ENCODE measurements around the gene URI1. TPM values are rescaled to one million over a fixed set of nuclear protein-coding genes. Genes with fewer than 3 reads are reported as not detected.

The URI1 gene
- total RNA-seq, 2 experiments from 2014 or later: 45.1 to 79.2 TPM

DNA sequence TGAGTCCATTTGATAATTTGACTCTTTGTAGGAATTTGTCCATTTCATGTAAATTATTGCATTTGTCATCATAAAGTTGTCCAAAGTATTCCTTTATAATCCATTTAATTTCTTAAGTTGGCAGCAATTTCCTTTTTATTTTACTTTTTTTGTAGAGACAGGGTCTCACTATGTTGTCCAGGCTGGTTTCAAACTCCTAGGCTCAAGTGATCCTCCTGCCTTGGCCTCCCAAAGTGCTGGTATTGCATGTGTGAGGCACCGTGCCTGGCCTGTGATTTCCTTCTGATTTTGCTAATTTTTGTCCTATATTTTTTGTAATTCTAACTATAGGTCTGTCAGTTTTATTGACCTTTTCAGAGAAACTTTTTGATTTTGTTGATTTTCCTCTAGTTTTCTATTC, 84.9 kb downstream of the URI1 start:
- TF ChIP-seq, protein P1, sequence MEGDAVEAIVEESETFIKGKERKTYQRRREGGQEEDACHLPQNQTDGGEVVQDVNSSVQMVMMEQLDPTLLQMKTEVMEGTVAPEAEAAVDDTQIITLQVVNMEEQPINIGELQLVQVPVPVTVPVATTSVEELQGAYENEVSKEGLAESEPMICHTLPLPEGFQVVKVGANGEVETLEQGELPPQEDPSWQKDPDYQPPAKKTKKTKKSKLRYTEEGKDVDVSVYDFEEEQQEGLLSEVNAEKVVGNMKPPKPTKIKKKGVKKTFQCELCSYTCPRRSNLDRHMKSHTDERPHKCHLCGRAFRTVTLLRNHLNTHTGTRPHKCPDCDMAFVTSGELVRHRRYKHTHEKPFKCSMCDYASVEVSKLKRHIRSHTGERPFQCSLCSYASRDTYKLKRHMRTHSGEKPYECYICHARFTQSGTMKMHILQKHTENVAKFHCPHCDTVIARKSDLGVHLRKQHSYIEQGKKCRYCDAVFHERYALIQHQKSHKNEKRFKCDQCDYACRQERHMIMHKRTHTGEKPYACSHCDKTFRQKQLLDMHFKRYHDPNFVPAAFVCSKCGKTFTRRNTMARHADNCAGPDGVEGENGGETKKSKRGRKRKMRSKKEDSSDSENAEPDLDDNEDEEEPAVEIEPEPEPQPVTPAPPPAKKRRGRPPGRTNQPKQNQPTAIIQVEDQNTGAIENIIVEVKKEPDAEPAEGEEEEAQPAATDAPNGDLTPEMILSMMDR (conservative IDR thresholded peaks at IDR 0.05; ENCODE audit: low read length): no peak
- TF ChIP-seq EZH2phosphoT487 (IDR thresholded peaks at IDR 0.05; ENCODE audit: borderline replicate concordance, low read depth, low read length): no peak
- no peaks in the 10 kb centered on the region for H3K9me2 ChIP-seq (ENCODE audit: insufficient read depth, low read length)
- H2AFZ ChIP-seq (ENCODE audit: low read length): no peak overlapping the region
- peaks cover 11% of the 10 kb centered on the region; the same call in 1 of the 2 replicates for H3K9me3 ChIP-seq (ENCODE audit: low read length)
- H3K36me3 ChIP-seq (ENCODE audit: insufficient read depth, low read length): peaks cover 32% of the 10 kb centered on the region
- no peak overlapping the region for H3K27ac ChIP-seq (ENCODE audit: low read depth, low read length, poor library complexity, severe bottlenecking)
- no peak for DNase-seq (ENCODE audit: low spot score)
- ChIA-PET CTCF (ENCODE audit: unreplicated experiment) (no interaction called here), POLR2A (no interaction called here)
- no peaks in the 10 kb centered on the region for H3K79me2 ChIP-seq (ENCODE audit: insufficient read depth, low read depth, low read length)
- peaks cover 8% of the 10 kb centered on the region for H3K4me1 ChIP-seq (ENCODE audit: insufficient read depth, low read length, poor library complexity, severe bottlenecking)
- no peak overlapping the region for H3K4me3 ChIP-seq (ENCODE audit: low read depth, low read length, poor library complexity, severe bottlenecking)
- H3K4me2 ChIP-seq (ENCODE audit: low read length): no peak overlapping the region
- H4K20me1 ChIP-seq (ENCODE audit: insufficient read depth, low read length): no peaks in the 10 kb centered on the region
- intact Hi-C loops (cut with micrococcal nuclease; ENCODE audit: unreplicated experiment): no loop called here
- BruUV-seq (replicated peaks): no TSS peak

DNA sequence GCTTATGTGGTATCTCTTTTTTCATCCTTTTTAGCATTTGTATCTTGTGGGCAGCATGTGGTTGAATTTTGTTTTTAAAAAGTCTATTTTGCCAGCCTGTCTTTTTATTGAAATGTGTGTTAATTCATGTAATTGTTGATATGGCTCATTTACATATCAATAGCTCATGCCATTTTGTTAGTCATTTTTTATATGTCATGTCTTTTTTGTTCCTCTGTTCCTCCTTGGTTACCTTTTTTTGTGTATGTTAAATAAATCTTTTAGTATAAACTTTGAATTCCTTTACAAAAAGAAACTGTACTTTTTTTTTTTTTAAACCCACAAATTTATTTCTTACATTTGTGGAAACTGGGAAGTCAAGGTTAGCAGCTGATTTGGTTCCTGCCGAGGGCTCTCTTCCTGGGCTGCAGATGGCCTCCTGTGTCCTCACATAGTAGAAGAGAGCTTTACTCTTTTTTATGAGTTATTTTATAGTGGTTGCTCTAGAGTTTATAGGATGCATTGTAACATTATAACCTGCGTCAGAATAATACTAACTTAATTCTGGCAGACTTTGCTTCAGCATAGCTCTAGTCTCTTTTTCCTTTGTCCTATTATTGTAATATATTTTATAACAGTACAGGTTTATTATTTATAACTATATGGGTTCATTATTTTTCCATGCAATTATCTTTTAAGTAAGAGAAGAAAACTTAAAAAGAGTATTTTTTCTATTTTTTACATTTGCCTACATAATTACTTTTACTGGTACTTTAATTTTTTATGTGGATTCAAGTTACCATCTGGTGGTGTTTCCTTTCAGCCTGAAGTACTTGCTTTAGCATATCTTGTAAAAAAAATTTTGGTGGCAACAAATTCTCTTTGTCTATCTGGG, 86.3 kb downstream of the URI1 start:
- intact Hi-C loops (cut with micrococcal nuclease; ENCODE audit: unreplicated experiment): no loop called here
- Histone ChIP-seq H3K4me3 (ENCODE audit: low read depth, low read length, poor library complexity, severe bottlenecking) (no peak overlapping the region), H3K4me2 (ENCODE audit: low read length) (no peak overlapping the region), H3K9me2 (ENCODE audit: insufficient read depth, low read length) (no peaks in the 10 kb centered on the region), H3K9me3 (ENCODE audit: low read length) (peaks cover 12% of the 10 kb centered on the region), H3K4me1 (ENCODE audit: insufficient read depth, low read length, poor library complexity, severe bottlenecking) (peaks cover 3% of the 10 kb centered on the region), H4K20me1 (ENCODE audit: insufficient read depth, low read length) (no peaks in the 10 kb centered on the region), H3K27ac (ENCODE audit: low read depth, low read length, poor library complexity, severe bottlenecking) (no peak overlapping the region), H2AFZ (ENCODE audit: low read length) (no peak overlapping the region), H3K79me2 (ENCODE audit: insufficient read depth, low read depth, low read length) (no peaks in the 10 kb centered on the region), H3K36me3 (ENCODE audit: insufficient read depth, low read length) (peaks cover 43% of the 10 kb centered on the region)
- BruUV-seq (replicated peaks): no TSS peak
- TF ChIP-seq, protein P1 (conservative IDR thresholded peaks at IDR 0.05; ENCODE audit: low read length): no peak
- TF ChIP-seq EZH2phosphoT487 (IDR thresholded peaks at IDR 0.05; ENCODE audit: borderline replicate concordance, low read depth, low read length): no peak
- ChIA-PET POLR2A (interaction anchor here (1.4 kb wide), 1 partner anchor 25 kb away, joined by 8 read pairs; no protein-coding TSS in a partner anchor), CTCF (ENCODE audit: unreplicated experiment) (no interaction called here)
- no peak for DNase-seq (ENCODE audit: low spot score)

DNA sequence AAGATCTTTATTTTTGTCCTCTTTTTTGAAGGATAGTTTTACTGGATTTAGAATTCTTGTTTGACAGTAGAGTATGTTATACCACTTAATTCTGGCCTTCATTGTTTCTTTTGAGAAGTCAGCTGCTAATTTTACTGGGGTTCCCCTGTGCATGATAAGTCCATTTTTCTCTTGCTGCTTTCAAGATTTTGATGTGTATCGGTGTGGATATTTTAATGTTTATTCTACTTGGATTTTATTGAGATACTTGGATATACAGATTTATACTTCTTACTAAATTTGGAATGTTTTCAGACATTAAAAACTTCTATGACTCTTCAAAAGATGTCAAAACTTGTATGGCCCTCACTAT, 86.9 kb downstream of the URI1 start:
- no peaks in the 10 kb centered on the region for H3K9me2 ChIP-seq (ENCODE audit: insufficient read depth, low read length)
- H3K27ac ChIP-seq (ENCODE audit: low read depth, low read length, poor library complexity, severe bottlenecking): no peak overlapping the region
- H3K4me2 ChIP-seq (ENCODE audit: low read length): no peak overlapping the region
- BruUV-seq (replicated peaks): no TSS peak
- peaks cover 44% of the 10 kb centered on the region for H3K36me3 ChIP-seq (ENCODE audit: insufficient read depth, low read length)
- no peaks in the 10 kb centered on the region for H3K79me2 ChIP-seq (ENCODE audit: insufficient read depth, low read depth, low read length)
- intact Hi-C loops (cut with micrococcal nuclease; ENCODE audit: unreplicated experiment): no loop called here
- TF ChIP-seq, protein P1 (conservative IDR thresholded peaks at IDR 0.05; ENCODE audit: low read length): no peak
- TF ChIP-seq EZH2phosphoT487 (IDR thresholded peaks at IDR 0.05; ENCODE audit: borderline replicate concordance, low read depth, low read length): no peak
- H3K4me3 ChIP-seq (ENCODE audit: low read depth, low read length, poor library complexity, severe bottlenecking): no peak overlapping the region
- ChIA-PET POLR2A (interaction anchor here (1.4 kb wide), 1 partner anchor 26 kb away, joined by 8 read pairs; no protein-coding TSS in a partner anchor), CTCF (ENCODE audit: unreplicated experiment) (no interaction called here)
- H3K9me3 ChIP-seq (ENCODE audit: low read length): peaks cover 16% of the 10 kb centered on the region
- DNase-seq (ENCODE audit: low spot score): no peak
- H4K20me1 ChIP-seq (ENCODE audit: insufficient read depth, low read length): no peaks in the 10 kb centered on the region
- H3K4me1 ChIP-seq (ENCODE audit: insufficient read depth, low read length, poor library complexity, severe bottlenecking): no peaks in the 10 kb centered on the region
- no peak overlapping the region for H2AFZ ChIP-seq (ENCODE audit: low read length)
